Measurements from ENCODE around the gene TBC1D3B.

- no peak for TF ChIP-seq CTCF (IDR thresholded peaks at IDR 0.05; ENCODE audit: insufficient read depth, low read length, poor library complexity, severe bottlenecking)
- no peak for TF ChIP-seq EZH2phosphoT487 (conservative IDR thresholded peaks at IDR 0.05; ENCODE audit: low read length)
Observed at GRCh38 chr17:36117505-36118382, 58.7 kb downstream of the TBC1D3B start.

Measured in SU-DHL-6 (cell line).